DMS114 treated with DMSO at 0.1 percent for 48 hours (cell line): Measurements from ENCODE around the gene ENPP1.
"Not testable (repeated sequence)": the region's sequence is repeated elsewhere in the genome, so short reads cannot be mapped to it uniquely, and the experiment has no call there.

Experiments
- DNase-seq: peaks from one replicate; lab custom pipeline; 2025; ENCODE audit not compliant: unreplicated experiment; lab: John Stamatoyannopoulos, UW

ENPP1 gene

GRCh38 chr6:131868836-131869235, 61.0 kb downstream of the ENPP1 start:
- no peak for DNase-seq

- DNase-seq: no peak
Observed at GRCh38 chr6:131875647-131876046, 67.8 kb downstream of the ENPP1 start.

- DNase-seq: no peak
Observed at GRCh38 chr6:131876545-131876944, 68.7 kb downstream of the ENPP1 start.

- no peak for DNase-seq
Observed at GRCh38 chr6:131877999-131878789, 70.4 kb downstream of the ENPP1 start.

- no peak for DNase-seq
Observed at GRCh38 chr6:131883016-131883415, 75.2 kb downstream of the ENPP1 start.

GRCh38 chr6:131885237-131885636, 77.4 kb downstream of the ENPP1 start:
- DNase-seq: no peak

GRCh38 chr6:131886517-131886916, 78.7 kb downstream of the ENPP1 start:
- no peak for DNase-seq

- no peak for DNase-seq
Observed at GRCh38 chr6:131890091-131890490, 82.3 kb downstream of the ENPP1 start.

GRCh38 chr6:131893198-131893597, 85.4 kb downstream of the ENPP1 start:
- DNase-seq: no peak

- no peak for DNase-seq
Observed at GRCh38 chr6:131894493-131895424, 86.9 kb downstream of the ENPP1 start.

- no peak for DNase-seq
Observed at GRCh38 chr6:131897050-131897435, 89.2 kb downstream of the ENPP1 start.

GRCh38 chr6:131897621-131898020, 89.8 kb downstream of the ENPP1 start:
- DNase-seq: no peak

GRCh38 chr6:131898718-131899117, 90.9 kb downstream of the ENPP1 start:
- no peak for DNase-seq

- no peak for DNase-seq
Observed at GRCh38 chr6:131900231-131900630, 92.4 kb downstream of the ENPP1 start.

- not testable (repeated sequence) for DNase-seq
Observed at GRCh38 chr6:131901326-131901873, 93.6 kb downstream of the ENPP1 start.

GRCh38 chr6:131903734-131904133, 95.9 kb downstream of the ENPP1 start:
- not testable (repeated sequence) for DNase-seq

GRCh38 chr6:131908787-131909186, 101.0 kb downstream of the ENPP1 start:
- DNase-seq: not testable (repeated sequence)

GRCh38 chr6:131909408-131910218, 101.8 kb downstream of the ENPP1 start:
- peak; percentile 33 for DNase-seq

- DNase-seq: no peak
Observed at GRCh38 chr6:131910219-131910589, 102.4 kb downstream of the ENPP1 start.

GRCh38 chr6:131910956-131911355, 103.1 kb downstream of the ENPP1 start:
- DNase-seq: no peak

GRCh38 chr6:131911951-131912350, 104.1 kb downstream of the ENPP1 start:
- no peak for DNase-seq
